Stimulated activated CD8-positive, alpha-beta memory T cell treated with anti-CD3 and anti-CD28 coated beads, Interleukin-7, amount 100 ng/mL, for 1 hour (primary cell): Measurements from ENCODE around the gene ESPNL.
"Not testable (repeated sequence)": the region's sequence is repeated elsewhere in the genome, so short reads cannot be mapped to it uniquely, and the experiment has no call there.

Experiments
- DNase-seq, 2 donors: peaks; one replicate each; pipeline ENCODE4 v3.0.0-alpha.2; 2020; ENCODE audit warnings: low read depth in 2 of 2

ESPNL gene

DNA sequence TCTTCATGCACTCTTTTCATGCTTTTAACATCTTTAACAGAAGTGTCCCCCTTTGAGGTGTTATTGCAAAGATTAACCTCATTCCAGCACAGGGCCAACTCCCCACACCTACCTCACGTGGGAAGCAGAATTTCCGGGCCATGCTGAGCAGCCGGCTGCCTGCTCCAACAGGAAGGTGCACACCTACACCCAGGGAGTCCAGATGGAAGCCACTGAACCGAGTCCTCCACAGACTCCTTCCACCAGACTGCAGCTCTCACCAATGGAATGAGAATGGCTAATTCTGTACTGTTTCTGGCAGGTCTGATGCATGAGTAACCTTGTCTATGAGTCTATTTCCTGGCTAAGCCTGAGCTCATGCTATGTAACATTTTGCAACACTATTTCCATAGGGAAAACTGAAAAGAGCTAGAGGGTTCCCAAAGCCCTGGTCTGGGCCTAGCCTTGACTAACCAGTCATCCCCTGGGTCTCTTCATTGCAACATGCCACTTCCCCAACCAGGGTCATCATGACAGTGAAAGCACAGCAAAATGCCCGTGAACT is 69.6 kb downstream of the ESPNL start:
- DNase-seq = no peak

DNA sequence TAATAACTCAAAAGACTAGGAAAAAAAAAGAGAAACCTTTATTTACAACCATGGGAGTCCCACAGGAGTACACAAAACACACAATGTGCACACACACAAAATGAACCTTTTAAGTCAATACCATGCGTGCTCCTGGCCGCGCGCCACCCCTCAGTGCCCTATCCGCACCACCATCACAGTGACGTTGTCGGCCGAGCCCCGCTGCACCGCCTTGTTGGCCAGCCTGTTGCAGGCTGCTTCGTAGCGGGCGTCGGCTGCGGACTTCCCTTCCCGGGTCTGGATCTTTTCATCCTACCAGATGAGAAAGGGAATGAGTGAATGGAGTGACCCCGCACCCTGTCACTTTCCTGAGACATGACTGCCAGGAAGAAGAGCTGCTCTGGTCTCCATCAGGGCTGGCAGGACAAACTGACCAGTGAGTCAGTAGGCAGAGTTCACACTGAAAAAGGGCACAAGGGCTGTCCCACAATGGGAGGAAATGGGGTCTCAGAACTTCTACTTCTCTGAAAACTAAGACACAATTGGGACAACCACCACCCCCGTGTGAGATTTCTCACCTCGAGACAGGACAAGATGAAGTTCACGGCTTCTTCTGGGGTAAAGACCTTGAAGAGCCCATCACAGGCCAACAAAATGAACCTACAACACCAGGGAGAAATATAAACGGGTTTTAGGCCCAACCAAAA is 70.4 kb downstream of the ESPNL start:
- DNase-seq = no peak

GRCh38 chr2:238171072-238171431 is 70.9 kb downstream of the ESPNL start:
- not testable (repeated sequence) for DNase-seq

DNA sequence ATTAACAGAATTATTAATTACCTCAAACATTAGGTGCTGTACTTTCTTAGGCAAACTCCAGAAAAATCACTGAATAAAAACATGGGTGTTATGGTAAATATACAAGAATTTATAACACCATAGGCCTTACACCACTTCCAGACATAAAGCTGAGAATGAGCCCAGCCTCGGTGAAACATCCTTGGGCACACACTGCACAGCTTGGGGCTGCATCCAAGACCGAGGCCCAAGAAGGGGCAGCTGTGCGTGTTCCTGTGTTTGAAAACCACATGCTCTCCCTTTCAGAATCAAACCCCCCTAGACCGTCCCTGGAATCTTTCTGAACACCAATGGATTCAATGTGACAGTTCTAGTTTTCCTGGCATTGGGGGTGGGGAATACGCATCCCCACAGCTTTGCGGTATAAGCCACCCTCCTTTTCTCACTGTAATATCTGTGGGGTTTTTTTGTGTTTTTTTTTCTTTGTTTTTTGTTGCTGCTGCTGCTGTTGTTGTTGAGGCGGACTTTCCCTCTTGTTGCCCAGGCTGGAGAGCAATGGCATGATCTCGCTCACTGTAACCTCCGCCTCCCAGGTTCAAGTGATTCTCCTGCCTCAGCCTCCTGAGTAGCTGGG is 71.5 kb downstream of the ESPNL start:
- no peak for DNase-seq

DNA sequence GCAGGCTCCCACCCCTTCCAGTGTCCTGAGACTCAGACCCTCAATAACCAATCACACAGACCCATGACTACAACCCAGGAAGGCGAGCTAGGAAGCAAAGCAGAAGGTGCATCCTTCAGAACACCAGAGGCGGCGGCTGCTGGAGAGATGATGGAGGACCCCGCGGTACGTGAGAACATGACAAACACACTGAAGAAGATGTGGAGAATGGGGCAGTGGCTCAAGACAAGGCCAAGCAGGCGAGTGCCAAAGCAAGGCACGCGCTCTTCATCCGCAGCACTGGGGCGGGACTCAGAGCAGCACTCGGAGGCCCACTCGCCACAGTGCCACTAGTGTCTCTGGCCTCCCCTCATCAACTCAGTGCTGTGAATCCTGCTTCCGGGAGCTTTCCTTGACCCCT is 72.3 kb downstream of the ESPNL start:
- DNase-seq = no peak

DNA sequence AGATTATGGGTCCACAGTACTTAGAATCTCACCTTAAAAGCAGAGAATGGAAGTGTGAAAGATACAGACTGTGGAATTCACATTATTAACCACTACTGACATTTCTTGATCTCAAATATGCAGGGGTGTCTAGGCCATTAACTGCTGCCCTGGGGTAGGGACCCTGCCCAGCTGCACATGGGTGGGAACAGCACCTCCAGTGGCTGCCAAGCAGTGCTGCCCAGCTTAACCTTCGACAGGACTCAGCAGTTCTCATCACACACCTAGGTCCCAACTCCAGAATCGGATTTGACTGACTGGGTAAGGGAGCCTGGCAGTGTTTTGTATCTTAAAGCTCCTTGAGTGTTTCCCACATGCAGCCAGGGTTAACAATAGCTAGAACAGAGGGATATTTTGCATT is 73.6 kb downstream of the ESPNL start:
- DNase-seq = no peak

DNA sequence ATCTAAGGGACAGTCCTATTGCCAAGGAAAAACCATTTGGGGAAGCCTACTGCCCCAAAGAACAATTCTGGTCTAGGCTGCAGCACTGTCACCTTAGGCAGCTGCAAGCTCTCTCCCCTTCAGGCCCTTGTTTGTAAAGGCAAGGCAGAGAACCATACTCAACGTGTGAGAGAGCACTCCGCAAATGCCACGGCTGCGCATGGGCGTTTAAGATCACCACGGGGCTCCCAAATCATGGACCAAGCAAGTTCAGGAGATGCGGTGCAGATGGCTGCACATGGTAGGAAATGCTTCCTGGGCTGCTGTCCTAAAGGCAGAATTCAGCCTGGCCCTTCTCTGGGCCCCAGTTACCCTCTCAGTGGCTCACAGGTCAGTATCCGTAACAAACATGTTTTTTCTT is 74.2 kb downstream of the ESPNL start:
- no peak for DNase-seq

DNA sequence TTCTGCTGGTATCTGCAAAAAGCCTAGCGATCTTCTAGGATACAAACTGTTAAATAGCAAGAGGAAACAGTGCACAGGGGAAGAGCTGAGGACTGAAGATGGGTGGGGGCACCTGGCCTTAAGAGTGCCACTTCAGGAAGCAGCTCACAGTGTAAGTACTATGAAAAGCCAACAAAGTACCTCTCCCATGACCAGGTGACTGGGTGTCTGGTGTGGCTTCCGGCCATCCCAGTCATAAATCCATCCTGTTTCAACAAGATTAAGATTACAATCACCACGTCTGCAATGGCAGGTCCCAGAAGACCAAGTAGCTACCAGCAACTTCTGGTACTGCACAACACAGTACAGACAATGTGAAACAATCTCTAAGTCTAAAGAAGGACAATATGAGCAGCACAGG is 74.6 kb downstream of the ESPNL start:
- no peak for DNase-seq

DNA sequence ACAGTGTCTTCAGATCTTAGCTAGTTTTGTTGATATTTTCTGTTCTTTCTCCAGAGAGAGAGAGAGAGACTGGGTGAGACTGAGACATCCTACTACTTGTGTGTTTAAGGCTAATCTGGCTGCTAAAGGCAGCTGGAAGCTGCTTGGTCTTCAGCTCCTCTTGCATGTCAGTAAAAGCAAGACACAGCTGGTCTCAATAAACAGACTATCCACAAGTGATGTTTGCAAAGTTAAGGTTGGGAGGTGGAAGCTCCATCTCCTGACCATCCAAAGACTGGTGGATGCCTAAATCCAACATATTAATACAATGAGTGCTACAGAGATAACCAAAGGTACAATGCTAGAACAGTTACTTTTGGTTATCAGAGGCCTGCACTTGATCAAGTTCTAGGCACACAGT is 76.5 kb downstream of the ESPNL start:
- no peak for DNase-seq

GRCh38 chr2:238180554-238180953 is 80.4 kb downstream of the ESPNL start:
- DNase-seq = no peak

DNA sequence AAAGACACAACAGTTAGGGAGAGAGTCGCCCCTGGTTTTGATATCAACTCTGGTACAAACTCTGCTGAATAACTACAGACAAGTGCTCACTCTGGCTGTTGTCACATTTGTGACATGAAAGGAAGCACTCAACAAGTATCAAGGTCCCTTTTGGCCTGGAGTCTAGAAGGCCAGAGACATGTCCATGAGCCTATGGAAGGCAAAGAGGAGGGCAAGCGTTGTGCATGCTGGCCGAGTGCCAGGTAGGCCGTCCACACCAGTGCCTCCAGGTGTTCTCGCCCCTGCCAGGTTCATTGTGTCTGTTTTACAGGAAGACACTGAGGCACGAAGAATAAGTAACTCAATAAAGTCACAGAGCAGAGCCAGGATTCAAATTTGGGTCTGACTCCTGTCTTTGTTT is 82.2 kb downstream of the ESPNL start:
- no peak for DNase-seq
